Hematopoietic multipotent progenitor cell treated with erythropoietin and hydrocortisone succinate and interleukin-3 and kit ligand, for 15 days (in vitro differentiated cells): ENCODE results near the gene ITGA11.
"Not testable (repeated sequence)": the region's sequence is repeated elsewhere in the genome, so short reads cannot be mapped to it uniquely, and the experiment has no call there.

Experiments used
- DNase-seq: peaks from one replicate; pipeline ENCODE4 v3.0.0-alpha.2; 2015; ENCODE audit warnings: low spot score

ITGA11 gene

GRCh38 chr15:68423359-68424296 lies 8.3 kb downstream of the ITGA11 start:
- no peak for DNase-seq

- DNase-seq, result not testable (repeated sequence)
Measured at GRCh38 chr15:68422403-68423145, 9.4 kb downstream of the ITGA11 start.

GRCh38 chr15:68421798-68422402 lies 10.1 kb downstream of the ITGA11 start:
- DNase-seq, result no peak

GRCh38 chr15:68421115-68421551 lies 10.8 kb downstream of the ITGA11 start:
- no peak for DNase-seq

GRCh38 chr15:68420186-68420684 lies 11.7 kb downstream of the ITGA11 start:
- DNase-seq, result no peak

GRCh38 chr15:68419301-68420175 lies 12.4 kb downstream of the ITGA11 start:
- no peak for DNase-seq

GRCh38 chr15:68418611-68419161 lies 13.3 kb downstream of the ITGA11 start:
- DNase-seq, result no peak

- DNase-seq, result no peak
Measured at GRCh38 chr15:68417897-68418296, 14.1 kb downstream of the ITGA11 start.

- DNase-seq, result no peak
Measured at GRCh38 chr15:68417051-68417450, 14.9 kb downstream of the ITGA11 start.

- DNase-seq, result no peak
Measured at GRCh38 chr15:68416158-68416535, 15.8 kb downstream of the ITGA11 start.

- no peak for DNase-seq
Measured at GRCh38 chr15:68415501-68416157, 16.3 kb downstream of the ITGA11 start.

GRCh38 chr15:68415061-68415460 lies 16.9 kb downstream of the ITGA11 start:
- no peak for DNase-seq

GRCh38 chr15:68414591-68414990 lies 17.4 kb downstream of the ITGA11 start:
- DNase-seq, result no peak

GRCh38 chr15:68414206-68414555 lies 17.8 kb downstream of the ITGA11 start:
- DNase-seq, result no peak

- DNase-seq, result no peak
Measured at GRCh38 chr15:68413363-68414205, 18.4 kb downstream of the ITGA11 start.

- no peak for DNase-seq
Measured at GRCh38 chr15:68412218-68412617, 19.7 kb downstream of the ITGA11 start.

- no peak for DNase-seq
Measured at GRCh38 chr15:68411735-68412134, 20.2 kb downstream of the ITGA11 start.

GRCh38 chr15:68411343-68411675 lies 20.7 kb downstream of the ITGA11 start:
- DNase-seq, result no peak

GRCh38 chr15:68410466-68411342 lies 21.3 kb downstream of the ITGA11 start:
- DNase-seq, result no peak
